Uterus (tissue), 2 donors: ENCODE results near the gene COL19A1.

Experiments
- POLR2A ChIP-seq, 2 donors: fragments of 450-650 bp; IDR thresholded peaks; one replicate each; pipeline ENCODE4 v1.6.1; 2016; ENCODE audit warnings: antibody characterized with exemption in 2 of 2, mild to moderate bottlenecking in 1 of 2, moderate library complexity in 1 of 2
- TF ChIP-seq, protein P1 (sequence below), 4 experiments: fragments of 200-600 bp in 2 of 4; fragments of 450-650 bp in 2 of 4; sonication (generic) in 2 of 4; IDR thresholded peaks; one replicate each; pipeline ENCODE4 v1.5.1; 2016 to 2019; ENCODE audit warnings: antibody characterized with exemption in 4 of 4, mild to moderate bottlenecking in 2 of 4, moderate library complexity in 1 of 4

DNA sequence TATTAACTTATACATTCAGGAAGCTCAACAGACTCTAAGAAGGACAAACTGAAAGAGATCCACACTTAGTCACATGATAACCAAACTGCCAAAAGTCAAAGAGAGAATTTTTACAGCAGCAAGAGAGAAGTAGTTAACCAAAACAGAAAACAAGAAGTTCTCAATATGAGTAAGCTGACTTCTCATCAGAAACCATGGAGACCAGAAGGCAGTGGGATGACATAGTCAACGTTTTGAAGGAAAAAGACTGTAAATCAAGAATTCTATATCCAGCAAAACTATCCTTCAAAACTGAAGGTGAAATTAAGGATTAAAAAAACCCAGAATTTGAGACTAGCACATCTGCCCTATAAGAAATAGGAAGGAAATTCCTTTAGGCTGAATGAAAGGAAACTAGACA, 60.4 kb downstream of the COL19A1 start:
- TF ChIP-seq, protein P1, sequence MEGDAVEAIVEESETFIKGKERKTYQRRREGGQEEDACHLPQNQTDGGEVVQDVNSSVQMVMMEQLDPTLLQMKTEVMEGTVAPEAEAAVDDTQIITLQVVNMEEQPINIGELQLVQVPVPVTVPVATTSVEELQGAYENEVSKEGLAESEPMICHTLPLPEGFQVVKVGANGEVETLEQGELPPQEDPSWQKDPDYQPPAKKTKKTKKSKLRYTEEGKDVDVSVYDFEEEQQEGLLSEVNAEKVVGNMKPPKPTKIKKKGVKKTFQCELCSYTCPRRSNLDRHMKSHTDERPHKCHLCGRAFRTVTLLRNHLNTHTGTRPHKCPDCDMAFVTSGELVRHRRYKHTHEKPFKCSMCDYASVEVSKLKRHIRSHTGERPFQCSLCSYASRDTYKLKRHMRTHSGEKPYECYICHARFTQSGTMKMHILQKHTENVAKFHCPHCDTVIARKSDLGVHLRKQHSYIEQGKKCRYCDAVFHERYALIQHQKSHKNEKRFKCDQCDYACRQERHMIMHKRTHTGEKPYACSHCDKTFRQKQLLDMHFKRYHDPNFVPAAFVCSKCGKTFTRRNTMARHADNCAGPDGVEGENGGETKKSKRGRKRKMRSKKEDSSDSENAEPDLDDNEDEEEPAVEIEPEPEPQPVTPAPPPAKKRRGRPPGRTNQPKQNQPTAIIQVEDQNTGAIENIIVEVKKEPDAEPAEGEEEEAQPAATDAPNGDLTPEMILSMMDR (IDR thresholded peaks at IDR 0.05): no peak
- TF ChIP-seq POLR2A (IDR thresholded peaks at IDR 0.05): no peak
